GM19238 (cell line): Measurements from ENCODE around the gene MRFAP1.

Experiments
- DNase-seq: peaks from one replicate; pipeline ENCODE4 v3.0.0; 2011; ENCODE audit warnings: low spot score; ENCODE audit not compliant: insufficient read length

Gene MRFAP1

GRCh38 chr4:6689506-6689960, 49.0 kb downstream of the MRFAP1 start:
- no peak for DNase-seq
